HepG2 (cell line): ENCODE data around the gene ZMIZ2. TPM values are rescaled to one million over a fixed set of nuclear protein-coding genes. Genes with fewer than 3 reads are reported as not detected.

Experiments used
- ATAC-seq: fragments of 200-7000 bp; cut with Tn5 transposase; 3 replicates; pipeline ENCODE4 v1.9.1; 2020; ENCODE audit warnings: mild to moderate bottlenecking, moderate library complexity
- BruUV-seq: library from RNA; stranded (reverse); fragments of 400-500 nt; replicated peaks from 2 replicates; lab custom pipeline; 2021; lab: Mats Ljungman, UMichigan
- CTCF ChIA-PET: fragments of 300-600 bp; formaldehyde crosslinking; extraction: SDS; loops from one replicate; lab custom pipeline; 2021; ENCODE audit warnings: low total read pairs, inconsistent platforms, low intra/inter-chr PET ratio; lab: Yijun Ruan, JAX
- POLR2A ChIA-PET: fragments of 350-600 bp; sonication (Branson Sonifier 250); formaldehyde crosslinking; loops from one replicate; lab custom pipeline; 2020; ENCODE audit warnings: antibody characterized with exemption, inconsistent platforms; lab: Yijun Ruan, JAX
- DNase-seq: peaks from one replicate; pipeline ENCODE4 v3.0.0-alpha.2; 2015; ENCODE audit warnings: low spot score
- FAIRE-seq: peaks from 3 replicates; lab custom pipeline; 2011; peaks lifted over from hg19 to GRCh38; lab: Jason Lieb, UNC
- H2AFZ ChIP-seq: one replicate; pipeline ENCODE4 v1.6.1; 2011; ENCODE audit warnings: low read length, inconsistent platforms
- H3K27ac ChIP-seq: fragments of 300-600 bp; 3 replicates; pipeline ENCODE4 v1.8.0; 2011; ENCODE audit warnings: mixed run types, mild to moderate bottlenecking, mixed read lengths, low read length, inconsistent platforms; ENCODE audit not compliant: insufficient read depth; ENCODE audit errors: extremely low read length
- H3K27me3 ChIP-seq, 2 experiments: fragments of 200-600 bp in 1 of 2; 2 replicates in 1 of 2; 3 replicates in 1 of 2; pipeline versions ENCODE4 v1.6.0 to v1.8.0; 2011; ENCODE audit warnings: low read length in 2 of 2, mild to moderate bottlenecking in 2 of 2, moderate library complexity in 2 of 2, inconsistent platforms in 1 of 2; ENCODE audit not compliant: insufficient read depth in 2 of 2, control insufficient read depth in 1 of 2
- H3K36me3 ChIP-seq, 2 experiments: fragments of 200-600 bp in 1 of 2; replicated peaks in 1 of 2; 2 replicates in 1 of 2; 3 replicates in 1 of 2; pipeline versions ENCODE4 v1.5.1 to v1.8.0; 2011; ENCODE audit warnings: low read length in 2 of 2, inconsistent platforms in 1 of 2; ENCODE audit not compliant: insufficient read depth in 2 of 2, control insufficient read depth in 1 of 2
- H3K4me1 ChIP-seq: 2 replicates; pipeline ENCODE4 v1.5.1; 2012; ENCODE audit warnings: low read length, inconsistent platforms; ENCODE audit not compliant: insufficient read depth
- H3K4me2 ChIP-seq: 2 replicates; pipeline ENCODE4 v1.6.0; 2011; ENCODE audit warnings: low read depth, low read length, inconsistent platforms
- H3K4me3 ChIP-seq, 3 experiments: fragments of 200-600 bp in 1 of 3; sonication (generic), shearing (Covaris generic) in 1 of 3; replicated peaks in 1 of 3; 2 replicates each; pipeline ENCODE4 v1.5.1; 2011 to 2016; ENCODE audit warnings: low read length in 3 of 3, inconsistent platforms in 2 of 3, low read depth in 2 of 3, mild to moderate bottlenecking in 2 of 3, control low read depth in 1 of 3, mixed read lengths in 1 of 3; ENCODE audit not compliant: insufficient read depth in 1 of 3
- H3K79me2 ChIP-seq: one replicate; pipeline ENCODE4 v1.6.1; 2011; ENCODE audit warnings: low read length, inconsistent platforms; ENCODE audit not compliant: insufficient read depth
- H3K9ac ChIP-seq: 2 replicates; pipeline ENCODE4 v1.6.0; 2011; ENCODE audit warnings: mild to moderate bottlenecking, low read depth, low read length, inconsistent platforms; ENCODE audit not compliant: insufficient read depth
- H3K9me3 ChIP-seq: 2 replicates; pipeline ENCODE4 v1.5.1; 2012; ENCODE audit warnings: mild to moderate bottlenecking, low read length
- H4K20me1 ChIP-seq: 2 replicates; pipeline ENCODE4 v1.6.0; 2011; ENCODE audit warnings: inconsistent platforms, mild to moderate bottlenecking, low read length, moderate library complexity; ENCODE audit not compliant: insufficient read depth
- CC2D1A ChIP-seq: sonication (generic); formaldehyde crosslinking; IDR thresholded peaks from 2 replicates; pipeline ENCODE4 v1.8.1; 2023; ENCODE audit warnings: mild to moderate bottlenecking, missing genetic modification reagents
- GABPA ChIP-seq, 2 experiments: IDR thresholded peaks; 2 replicates each; pipeline ENCODE4 v1.6.1; 2011 to 2016; ENCODE audit warnings: low read depth in 2 of 2, low read length in 1 of 2, missing biosample characterization in 1 of 2, missing genetic modification characterization in 1 of 2
- GTF2F1 ChIP-seq: fragments of 150-350 bp; IDR thresholded peaks from 2 replicates; pipeline ENCODE4 v1.6.1; 2014; ENCODE audit warnings: low read length
- HDAC2 ChIP-seq: sonication (generic); formaldehyde crosslinking; IDR thresholded peaks from 2 replicates; pipeline ENCODE4 v1.4.0; 2020; ENCODE audit warnings: missing genetic modification reagents
- NKX3-1 ChIP-seq: sonication (generic); formaldehyde crosslinking; IDR thresholded peaks from 2 replicates; pipeline ENCODE4 v1.5.0; 2020; ENCODE audit warnings: missing genetic modification reagents
- REL ChIP-seq: sonication (generic); formaldehyde crosslinking; conservative IDR thresholded peaks from 2 replicates; pipeline ENCODE4 v1.8.0; 2022; ENCODE audit warnings: mild to moderate bottlenecking, missing genetic modification reagents, moderate library complexity
- TERF1 ChIP-seq: sonication (generic); formaldehyde crosslinking; IDR thresholded peaks from 2 replicates; pipeline ENCODE4 v1.8.0; 2022; ENCODE audit warnings: mild to moderate bottlenecking, missing genetic modification reagents, moderate library complexity
- TFDP1 ChIP-seq: IDR thresholded peaks from 2 replicates; pipeline ENCODE4 v1.6.1; 2016; ENCODE audit warnings: missing compliant biosample characterization, missing genetic modification reagents, borderline replicate concordance
- ZNF20 ChIP-seq: sonication (generic); formaldehyde crosslinking; IDR thresholded peaks from 2 replicates; pipeline ENCODE4 v1.4.0; 2020; ENCODE audit warnings: mild to moderate bottlenecking, moderate library complexity, missing genetic modification reagents
- ZNF274 ChIP-seq: sonication (generic); formaldehyde crosslinking; IDR thresholded peaks from 2 replicates; pipeline ENCODE4 v1.5.1; 2020; ENCODE audit warnings: mild to moderate bottlenecking, missing genetic modification reagents
- ZNF503 ChIP-seq: sonication (generic); formaldehyde crosslinking; IDR thresholded peaks from 2 replicates; pipeline ENCODE4 v1.4.0; 2020; ENCODE audit warnings: missing genetic modification reagents
- ZNF7 ChIP-seq: IDR thresholded peaks from 2 replicates; pipeline ENCODE4 v1.6.1; 2016; ENCODE audit warnings: missing biosample characterization, missing genetic modification reagents
- ZNF713 ChIP-seq: sonication (generic); formaldehyde crosslinking; IDR thresholded peaks from 2 replicates; pipeline ENCODE4 v1.4.0; 2020; ENCODE audit warnings: mild to moderate bottlenecking, missing genetic modification reagents
- ZSCAN20 ChIP-seq: sonication (generic); formaldehyde crosslinking; IDR thresholded peaks from 2 replicates; pipeline ENCODE4 v1.4.0; 2020; ENCODE audit warnings: missing genetic modification reagents, mild to moderate bottlenecking, borderline replicate concordance
- WGBS: methylation state at CpG from one replicate; pipeline ENCODE4 v1.1.6; 2017; ENCODE audit warnings: low lambda C conversion rate; 5-methylcytosine and 5-hydroxymethylcytosine counted together
- in situ Hi-C: cut with HindIII; loops from 2 replicates; pipeline ENCODE4 v1.10.0; 2017; ENCODE audit warnings: low pct_unique_long_range_greater_than_20kb; ENCODE audit not compliant: extremely low pct_ligation_motif_present
- intact Hi-C: fragments of 100-400 bp; cut with micrococcal nuclease; formaldehyde crosslinking; loops from one replicate; pipeline ENCODE4 v1.10.0; 2022; ENCODE audit not compliant: unreplicated experiment
- polyA plus RNA-seq, 8 experiments: library from polyadenylated mRNA; depleted of rRNA in 3 of 8; stranded (reverse) in 7 of 8; unstranded in 1 of 8; fragments of >200 nt; fragmentation: Illumina TruSeq in 4 of 8; extraction: Trizol in 4 of 8; gene quantifications; 2 replicates each; pipeline versions ENCODE4 v1.2.1 to v1.2.3, GENCODE V29; 2011 to 2016; ENCODE audit warnings: low read depth in 4 of 8, missing spikeins in 1 of 8, mixed read lengths in 1 of 8; ENCODE audit not compliant: insufficient read depth in 1 of 8
- total RNA-seq, 5 experiments: library from RNA; depleted of rRNA; stranded (reverse); fragments of >200 nt; fragmentation: Illumina TruSeq; extraction: Trizol; gene quantifications; 2 replicates each; pipeline ENCODE4 v1.2.3, GENCODE V29; 2016; ENCODE audit warnings: low read depth in 1 of 5

ZMIZ2 gene
- total and polyA plus RNA-seq, 2 of the 13 experiments (the other 11 are each of a cell fraction or from before 2014, with no cell fraction given): 4.9 to 7.9 TPM

- H3K4me3 ChIP-seq: no peak overlapping the region
- no peaks in the 10 kb centered on the region for H3K27me3 ChIP-seq
- H3K9ac ChIP-seq: no peak overlapping the region
- peaks cover 14% of the 10 kb centered on the region for H3K4me1 ChIP-seq
- H3K36me3 ChIP-seq: no peaks in the 10 kb centered on the region
- H4K20me1 ChIP-seq: no peaks in the 10 kb centered on the region
- H3K79me2 ChIP-seq: no peaks in the 10 kb centered on the region
- FAIRE-seq: no peak
- peaks cover 8% of the 10 kb centered on the region for H3K9me3 ChIP-seq
- TF ChIP-seq TERF1 (no peak), ZNF274 (CRISPR knock-in tag) (no peak), NKX3-1 (CRISPR knock-in tag) (no peak), HDAC2 (CRISPR knock-in tag) (no peak), REL (CRISPR knock-in tag) (no peak), GABPA (IDR thresholded peaks at IDR 0.05; ENCODE audit: low read depth, low read length) (no peak), GABPA (CRISPR knock-in tag; IDR thresholded peaks at IDR 0.05; ENCODE audit: low read depth) (no peak), ZNF7 (CRISPR knock-in tag) (no peak), ZNF20 (no peak), CC2D1A (CRISPR knock-in tag) (no peak), TFDP1 (CRISPR knock-in tag) (no peak), GTF2F1 (no peak), ZNF503 (no peak), ZSCAN20 (CRISPR knock-in tag) (no peak), ZNF713 (CRISPR knock-in tag) (no peak)
- TF ChIP-seq, all 625 proteins: peak for 0
- CTCF ChIA-PET: no interaction called here
- H3K27ac ChIP-seq: no peak overlapping the region
- H3K4me2 ChIP-seq: no peak overlapping the region
- no peak overlapping the region for H2AFZ ChIP-seq
- in situ Hi-C loops: no loop called here
- WGBS: 59% methylated on average over 3 of the region's 4 CpGs
- DNase-seq (no peak), ATAC-seq (no peak)
- intact Hi-C loops: no loop called here
- POLR2A ChIA-PET: interaction anchor here (0.6 kb wide), 1 partner anchor 14 kb away, joined by 6 read pairs; no protein-coding TSS in a partner anchor
- no TSS peak for BruUV-seq
These were observed 24.4 kb upstream of the ZMIZ2 start for GRCh38 chr7:44724276-44724675.
